Muscle layer of colon (tissue), 2 donors: ENCODE data around the gene DIO3.

Source experiments
- H3K27ac ChIP-seq: one replicate; pipeline ENCODE4 v1.7.0; 2013; ENCODE audit warnings: low read depth, mild to moderate bottlenecking, low read length, moderate library complexity
- H3K27me3 ChIP-seq, 2 donors: one replicate each; pipeline ENCODE4 v1.7.0; 2013; ENCODE audit warnings: low read length in 2 of 2, mild to moderate bottlenecking in 2 of 2; ENCODE audit not compliant: insufficient read depth in 2 of 2, control insufficient read depth in 1 of 2
- H3K36me3 ChIP-seq: one replicate; pipeline ENCODE4 v1.7.0; 2013; ENCODE audit warnings: mild to moderate bottlenecking, low read length; ENCODE audit not compliant: insufficient read depth
- H3K4me1 ChIP-seq: one replicate; pipeline ENCODE4 v1.7.0; 2013; ENCODE audit warnings: mild to moderate bottlenecking, low read length; ENCODE audit not compliant: insufficient read depth
- H3K4me3 ChIP-seq, 2 donors: one replicate each; pipeline ENCODE4 v1.7.0; 2013; ENCODE audit warnings: low read length in 2 of 2, low read depth in 1 of 2, mild to moderate bottlenecking in 1 of 2, moderate library complexity in 1 of 2
- H3K9ac ChIP-seq: one replicate; pipeline ENCODE4 v1.7.0; 2013; ENCODE audit warnings: low read length
- H3K9me3 ChIP-seq: one replicate; pipeline ENCODE4 v1.7.0; 2013; ENCODE audit warnings: mild to moderate bottlenecking, low read length
- donor health status: abdominal sarcoma.
- donor health status: Adenocarcinoma of cecum.

DIO3 gene

DNA sequence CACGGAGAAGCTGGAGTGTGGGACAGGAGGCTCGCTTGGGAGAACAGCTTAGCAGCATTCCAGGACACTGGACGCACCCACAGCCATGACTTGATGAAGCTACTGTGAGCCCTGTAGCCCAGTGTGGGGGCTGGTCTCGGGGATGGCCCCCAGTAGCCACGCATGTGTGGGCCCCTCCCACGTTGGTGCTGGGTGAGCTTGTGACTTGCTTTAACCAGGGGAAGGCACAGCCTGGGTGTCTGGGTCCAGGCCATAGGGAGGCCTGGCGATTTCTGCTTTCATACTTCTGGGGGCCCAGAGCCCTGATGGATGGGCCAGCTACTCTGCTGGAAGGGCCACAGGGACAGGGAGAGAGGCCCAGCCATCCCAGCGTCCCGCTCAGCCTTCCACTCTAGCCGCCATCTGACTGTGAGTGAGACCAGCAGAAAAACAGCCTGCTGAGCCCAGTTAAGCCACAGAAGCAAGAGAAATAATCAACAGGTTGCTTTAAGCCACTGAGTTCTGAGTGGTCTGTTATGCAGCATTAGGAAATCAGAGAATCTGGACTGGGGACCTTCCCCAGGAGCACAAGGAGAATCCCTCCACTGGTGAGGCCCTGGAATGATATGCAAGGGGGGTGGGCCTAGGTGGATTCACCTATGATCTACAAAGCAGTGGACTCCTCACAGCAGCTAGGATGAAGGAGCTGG is 16.1 kb downstream of the DIO3 start:
- Histone ChIP-seq H3K4me3 (no peak overlapping the region), H3K4me1 (no peaks in the 10 kb centered on the region), H3K27ac (no peak overlapping the region), H3K27me3 (no peaks in the 10 kb centered on the region), H3K9ac (no peak overlapping the region), H3K36me3 (no peaks in the 10 kb centered on the region), H3K9me3 (no peaks in the 10 kb centered on the region)

DNA sequence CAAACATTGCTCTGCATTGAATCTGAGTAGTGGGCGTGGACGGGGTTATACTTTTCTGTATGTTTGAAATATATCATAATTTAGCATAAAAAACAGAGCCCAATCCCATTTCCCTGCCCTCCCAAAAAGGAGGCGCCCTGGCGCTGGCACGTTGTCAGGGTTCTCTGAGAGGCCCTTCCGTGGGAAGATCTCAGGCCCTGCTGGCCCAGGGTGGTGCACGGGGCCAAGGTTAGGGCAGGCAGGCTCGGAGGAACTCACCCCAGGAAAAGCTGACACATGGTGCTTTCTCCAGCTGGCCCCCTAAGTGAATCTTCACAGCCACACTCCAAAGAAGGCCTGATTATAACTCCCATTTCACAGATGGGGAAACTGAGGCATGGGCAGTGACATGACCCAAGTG is 17.2 kb downstream of the DIO3 start:
- no peaks in the 10 kb centered on the region for H3K36me3 ChIP-seq
- no peaks in the 10 kb centered on the region for H3K27me3 ChIP-seq
- H3K9me3 ChIP-seq, result no peaks in the 10 kb centered on the region
- H3K4me3 ChIP-seq, result no peak overlapping the region
- H3K27ac ChIP-seq, result no peak overlapping the region
- no peaks in the 10 kb centered on the region for H3K4me1 ChIP-seq
- H3K9ac ChIP-seq, result no peak overlapping the region

DNA sequence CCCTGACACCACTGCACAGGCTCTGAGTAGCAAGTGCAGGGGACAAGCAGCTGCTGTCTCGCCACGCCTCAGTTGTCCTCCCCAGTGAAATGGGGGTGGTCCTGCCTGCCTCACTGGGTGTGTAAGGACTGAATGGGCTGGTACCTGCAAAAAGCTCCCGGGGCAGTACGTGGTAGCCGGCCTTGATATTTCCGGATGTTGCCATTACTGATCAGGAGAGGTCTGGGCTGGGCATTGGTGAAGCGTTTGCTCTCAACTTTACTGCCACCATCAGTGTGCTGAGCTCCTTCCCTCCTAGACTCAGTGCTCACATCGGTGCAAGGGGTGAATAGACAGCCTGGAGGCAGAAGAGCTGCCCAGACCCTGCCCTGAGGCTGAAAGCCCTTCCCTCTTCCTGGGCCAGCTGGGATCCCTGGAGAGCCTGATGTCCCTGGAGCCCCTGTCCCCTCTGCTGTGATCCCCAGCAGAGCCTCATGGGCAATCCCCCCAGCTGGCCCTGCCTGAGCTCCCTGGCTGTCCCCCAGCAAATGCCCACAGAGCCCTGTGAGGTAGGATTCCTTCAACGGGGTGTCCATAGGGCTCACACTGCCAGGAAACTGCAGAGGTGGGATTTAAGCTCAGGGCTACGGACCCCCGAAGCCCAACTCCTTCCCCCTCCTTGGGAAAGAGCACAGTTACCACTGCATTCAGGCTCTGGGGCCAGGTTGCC is 18.2 kb downstream of the DIO3 start:
- Histone ChIP-seq H3K9me3 (no peaks in the 10 kb centered on the region), H3K27me3 (no peaks in the 10 kb centered on the region), H3K36me3 (no peaks in the 10 kb centered on the region), H3K4me3 (no peak overlapping the region), H3K4me1 (no peaks in the 10 kb centered on the region), H3K9ac (no peak overlapping the region), H3K27ac (no peak overlapping the region)

DNA sequence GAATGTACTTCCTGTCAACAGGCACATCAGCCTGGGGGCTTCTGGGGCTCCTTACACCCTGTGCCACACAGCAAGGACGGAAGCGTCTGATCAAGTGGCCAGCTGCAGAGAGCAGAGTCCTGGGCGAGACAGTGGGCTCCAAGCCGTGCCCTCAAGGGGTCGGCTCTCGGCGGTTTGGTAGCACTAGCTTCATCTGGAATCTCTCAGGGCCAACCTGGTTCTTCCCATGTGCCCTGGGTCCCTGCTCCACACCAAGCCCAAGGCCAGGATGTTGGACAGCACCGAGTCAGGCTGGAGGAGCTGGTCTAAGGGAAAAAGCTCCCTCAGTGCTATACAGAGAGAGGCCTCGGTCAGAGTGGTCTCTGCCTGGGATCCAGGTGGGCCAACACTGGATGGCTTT is 20.5 kb downstream of the DIO3 start:
- H3K36me3 ChIP-seq, result no peaks in the 10 kb centered on the region
- H3K4me3 ChIP-seq, result no peak overlapping the region
- no peak overlapping the region for H3K27ac ChIP-seq
- no peak overlapping the region for H3K9ac ChIP-seq
- no peaks in the 10 kb centered on the region for H3K9me3 ChIP-seq
- no peaks in the 10 kb centered on the region for H3K4me1 ChIP-seq
- H3K27me3 ChIP-seq, result no peaks in the 10 kb centered on the region

DNA sequence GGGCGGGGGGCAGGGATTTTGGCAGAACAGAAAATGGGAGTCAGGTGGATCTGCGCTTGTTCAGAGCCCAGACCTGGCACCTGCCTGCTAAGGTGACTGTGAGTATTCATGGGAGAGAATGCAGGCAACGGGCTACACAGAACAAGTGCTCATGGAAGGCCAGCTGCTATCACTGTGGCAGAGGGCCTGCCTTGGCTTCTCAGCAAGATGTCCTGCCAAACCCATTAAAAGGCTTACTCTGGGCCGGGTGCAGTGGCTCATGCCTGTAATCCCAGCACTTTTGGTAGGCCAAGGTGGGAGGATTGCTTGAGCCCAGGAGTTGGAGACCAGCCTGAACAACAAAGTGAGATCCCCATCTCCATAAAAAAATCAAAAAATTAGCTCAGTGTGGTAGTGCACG is 21.0 kb downstream of the DIO3 start:
- Histone ChIP-seq H3K36me3 (no peaks in the 10 kb centered on the region), H3K4me3 (no peak overlapping the region), H3K27ac (no peak overlapping the region), H3K4me1 (no peaks in the 10 kb centered on the region), H3K9me3 (no peaks in the 10 kb centered on the region), H3K27me3 (no peaks in the 10 kb centered on the region), H3K9ac (no peak overlapping the region)

DNA sequence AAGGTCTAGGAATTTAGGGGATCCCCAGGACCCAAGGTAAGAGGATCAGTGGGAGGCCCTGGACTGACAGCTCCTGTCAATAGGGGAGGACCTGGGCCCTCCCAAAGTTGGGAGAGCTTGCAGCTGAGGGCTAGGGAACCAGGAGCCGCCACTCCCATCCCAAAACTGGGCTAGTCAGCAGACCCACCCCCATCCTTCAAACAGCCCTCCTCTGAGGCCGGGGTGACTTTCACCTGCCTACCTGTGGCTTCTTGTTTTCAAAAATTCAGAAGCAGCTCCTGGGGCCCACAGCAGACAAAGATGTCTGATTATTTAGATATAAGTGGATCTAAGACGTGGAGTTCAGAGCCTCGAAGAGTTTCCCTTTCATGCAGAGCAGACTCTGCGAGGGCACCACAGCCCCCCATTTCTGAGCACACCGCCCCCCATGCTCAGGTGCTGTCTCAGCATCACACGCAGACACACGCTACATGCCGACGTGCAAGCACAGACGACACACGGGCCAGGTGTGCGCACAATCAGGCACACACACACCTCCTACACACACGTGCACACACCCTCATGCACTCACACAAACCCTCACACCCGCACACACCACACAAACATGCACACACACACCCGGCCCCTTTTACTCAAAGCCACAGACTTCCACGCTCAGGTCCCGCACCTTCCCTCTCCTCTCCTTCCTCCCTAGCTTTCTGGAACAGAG is 21.9 kb downstream of the DIO3 start:
- H3K4me1 ChIP-seq, result no peaks in the 10 kb centered on the region
- no peak overlapping the region for H3K9ac ChIP-seq
- no peaks in the 10 kb centered on the region for H3K36me3 ChIP-seq
- no peak overlapping the region for H3K27ac ChIP-seq
- no peaks in the 10 kb centered on the region for H3K9me3 ChIP-seq
- no peak overlapping the region for H3K4me3 ChIP-seq
- H3K27me3 ChIP-seq, result no peaks in the 10 kb centered on the region

DNA sequence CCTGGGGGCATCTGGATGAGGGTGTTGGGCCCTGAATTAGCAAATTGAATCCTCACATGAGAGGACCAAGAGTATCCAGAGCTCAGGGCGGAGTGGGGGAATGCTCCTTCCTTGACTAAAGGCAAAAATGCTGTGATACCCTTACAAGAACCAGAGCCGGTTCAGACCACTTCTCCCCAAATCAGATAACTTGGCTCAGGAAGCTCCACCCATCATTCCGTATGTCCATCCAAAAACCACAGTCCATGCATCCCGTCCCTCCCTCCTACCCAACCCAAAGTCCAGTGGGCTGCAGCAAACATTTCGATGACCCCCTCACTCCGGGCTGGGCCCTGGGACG is 22.4 kb downstream of the DIO3 start:
- Histone ChIP-seq H3K9ac (no peak overlapping the region), H3K27me3 (no peaks in the 10 kb centered on the region), H3K4me3 (no peak overlapping the region), H3K9me3 (no peaks in the 10 kb centered on the region), H3K27ac (no peak overlapping the region), H3K36me3 (no peaks in the 10 kb centered on the region), H3K4me1 (no peaks in the 10 kb centered on the region)

DNA sequence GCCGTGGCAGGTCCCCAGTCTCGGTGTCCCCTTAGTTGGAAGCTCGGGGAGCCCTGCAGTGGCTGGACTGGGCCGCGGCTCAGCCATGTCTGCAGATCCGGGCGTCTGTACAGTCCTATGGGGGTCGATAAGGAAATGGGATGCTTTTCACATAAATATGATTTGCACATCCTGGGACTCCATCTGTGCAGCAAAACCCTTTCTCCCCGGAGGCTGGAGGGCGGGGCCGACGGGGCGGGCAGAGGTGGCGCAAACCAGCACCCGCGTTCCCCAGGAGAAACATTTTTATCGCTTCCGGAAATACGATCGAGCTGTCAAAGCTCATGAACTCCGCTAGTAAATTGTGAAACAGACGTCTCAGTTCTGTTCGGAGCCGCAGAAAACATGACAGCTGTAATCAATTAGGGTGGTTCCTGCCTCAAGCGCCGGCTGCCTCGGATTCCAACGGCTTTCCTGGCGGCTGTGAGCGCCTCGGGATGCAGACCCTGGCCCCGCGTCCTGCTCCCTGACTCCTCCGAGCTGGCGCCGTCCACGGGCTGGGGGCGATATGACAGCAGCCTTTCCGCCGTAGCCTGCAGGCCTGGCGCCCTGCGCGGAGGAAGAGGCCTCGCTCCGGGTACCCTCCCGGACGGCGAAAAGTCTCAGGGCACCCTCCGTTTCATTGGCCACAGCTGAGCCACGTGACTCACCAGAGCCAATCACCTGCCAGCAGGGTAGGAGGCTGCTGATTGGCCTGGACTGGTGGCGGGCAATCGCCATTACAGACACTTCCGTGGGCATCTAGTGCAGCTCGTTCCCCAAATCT is 23.0 kb downstream of the DIO3 start:
- no peak overlapping the region for H3K4me3 ChIP-seq
- H3K27me3 ChIP-seq, result no peaks in the 10 kb centered on the region
- no peak overlapping the region for H3K27ac ChIP-seq
- H3K9me3 ChIP-seq, result no peaks in the 10 kb centered on the region
- H3K4me1 ChIP-seq, result no peaks in the 10 kb centered on the region
- no peak overlapping the region for H3K9ac ChIP-seq
- no peaks in the 10 kb centered on the region for H3K36me3 ChIP-seq

DNA sequence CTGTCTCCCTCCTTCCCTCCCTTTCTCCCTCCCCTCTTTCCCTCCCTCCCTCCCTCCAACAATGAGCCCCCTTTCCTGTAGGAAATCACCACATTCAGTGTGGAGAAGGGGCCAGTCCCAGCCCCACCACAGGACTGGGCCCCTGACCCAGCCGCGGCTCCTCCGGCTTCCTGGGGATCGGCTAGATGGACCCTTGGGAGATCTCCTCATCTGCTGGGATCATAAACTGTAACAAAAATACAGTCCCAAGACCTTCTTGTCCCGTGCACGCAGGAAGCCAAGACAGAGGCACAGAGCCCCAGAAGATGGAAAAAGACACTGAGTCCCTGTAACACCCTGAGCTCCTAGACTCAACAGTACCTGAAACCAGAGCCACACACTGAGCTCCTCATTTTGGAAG is 23.9 kb downstream of the DIO3 start:
- H3K36me3 ChIP-seq, result no peaks in the 10 kb centered on the region

DNA sequence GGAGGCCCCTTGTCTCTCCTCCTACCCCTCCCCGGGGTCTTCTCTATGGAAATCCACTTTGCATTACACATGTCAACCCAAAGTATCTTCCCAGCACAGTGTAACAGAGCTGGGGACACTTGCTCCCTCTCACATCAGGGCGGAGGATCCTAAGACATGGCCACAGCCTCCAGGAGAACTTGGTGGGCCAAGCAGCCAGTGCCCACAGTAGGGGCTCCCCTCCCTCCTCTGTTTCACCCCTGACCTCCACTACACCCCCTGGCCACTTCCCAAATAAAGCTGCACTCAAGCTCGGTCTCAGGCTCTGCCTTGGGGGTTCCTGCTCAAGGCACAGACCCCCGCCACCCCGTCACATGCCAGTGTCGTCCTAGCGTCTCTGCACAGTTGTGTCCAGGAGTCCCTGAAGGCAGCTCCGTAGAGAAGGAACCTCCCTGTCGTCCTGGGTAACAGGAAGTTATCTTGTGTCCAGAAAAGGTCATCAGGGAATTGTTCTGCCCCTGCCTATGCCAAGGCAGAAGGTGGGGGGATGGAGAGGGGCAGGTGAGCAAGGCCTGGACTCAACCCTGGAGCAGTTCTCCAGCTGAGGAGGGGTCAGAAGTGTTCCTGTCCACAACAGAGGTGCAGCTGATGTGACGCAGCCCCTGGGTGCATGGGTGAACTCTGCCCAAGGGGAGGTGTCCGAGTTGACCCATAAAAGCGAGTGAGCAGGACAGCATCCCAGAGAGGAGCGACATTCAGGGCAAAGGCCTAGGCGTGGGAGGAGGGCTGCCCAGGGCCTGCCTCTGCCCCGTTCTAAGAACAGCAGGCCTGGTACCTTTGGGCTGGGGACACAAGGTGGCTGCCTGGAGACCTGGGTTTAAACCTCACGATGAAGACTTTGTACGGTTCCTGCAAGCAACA is 25.5 kb downstream of the DIO3 start:
- H3K9ac ChIP-seq, result no peak overlapping the region
- no peaks in the 10 kb centered on the region for H3K27me3 ChIP-seq
- H3K4me3 ChIP-seq, result no peak overlapping the region
- H3K4me1 ChIP-seq, result no peaks in the 10 kb centered on the region
- H3K36me3 ChIP-seq, result no peaks in the 10 kb centered on the region
- no peak overlapping the region for H3K27ac ChIP-seq
- H3K9me3 ChIP-seq, result no peaks in the 10 kb centered on the region

More for the DNA sequence above, 23.9 kb downstream of the DIO3 start:
- Histone ChIP-seq H3K27me3 (no peaks in the 10 kb centered on the region), H3K9me3 (no peaks in the 10 kb centered on the region), H3K4me1 (no peaks in the 10 kb centered on the region), H3K27ac (no peak overlapping the region), H3K9ac (no peak overlapping the region), H3K4me3 (no peak overlapping the region)
